GM04504 (cell line): Measurements from ENCODE around the gene ACAP3.
A peak's percentile ranks its signal among the peaks of the same experiment; 100 is the strongest.
"Not testable (repeated sequence)": the region's sequence is repeated elsewhere in the genome, so short reads cannot be mapped to it uniquely, and the experiment has no call there.

ENCODE experiments used
- DNase-seq: peaks from one replicate; pipeline ENCODE4 v3.0.0-alpha.2; 2012; ENCODE audit warnings: low read depth

The ACAP3 gene

DNA sequence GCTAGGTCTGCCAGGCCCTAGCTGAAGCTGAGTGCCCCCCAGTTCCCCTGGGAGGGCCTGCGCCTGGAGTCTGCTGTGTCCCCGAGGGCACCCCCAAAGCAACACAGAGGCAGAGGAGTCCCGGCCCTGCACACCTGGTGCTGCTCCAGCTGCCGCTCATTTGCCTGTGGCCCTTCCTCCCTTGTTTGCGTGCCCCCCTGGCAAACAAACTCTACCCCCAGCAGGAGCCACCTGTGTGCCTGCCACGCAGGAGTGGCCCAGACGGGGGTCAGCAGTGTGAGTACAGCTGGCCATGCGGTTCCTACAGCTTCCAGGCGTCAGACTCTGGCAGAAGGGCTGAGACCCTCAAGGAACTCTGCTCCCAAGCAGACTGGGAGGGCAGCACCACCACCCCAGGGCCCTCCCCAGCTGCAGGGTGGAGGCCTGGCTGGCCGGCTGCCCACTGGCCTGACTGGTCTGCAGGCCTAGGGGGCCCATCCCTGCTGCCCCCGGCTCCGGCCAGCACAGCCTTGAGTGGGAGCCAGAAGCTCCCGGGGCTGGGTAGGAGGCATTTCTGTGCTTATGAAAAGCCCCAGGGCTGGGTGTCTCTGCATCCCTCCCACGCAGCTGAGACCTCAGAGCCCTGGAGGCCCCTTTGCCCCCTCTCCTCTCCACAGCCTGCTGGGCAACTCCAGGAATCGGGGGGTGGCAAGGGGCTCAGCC lies 22.8 kb upstream of the ACAP3 start:
- no peak for DNase-seq

DNA sequence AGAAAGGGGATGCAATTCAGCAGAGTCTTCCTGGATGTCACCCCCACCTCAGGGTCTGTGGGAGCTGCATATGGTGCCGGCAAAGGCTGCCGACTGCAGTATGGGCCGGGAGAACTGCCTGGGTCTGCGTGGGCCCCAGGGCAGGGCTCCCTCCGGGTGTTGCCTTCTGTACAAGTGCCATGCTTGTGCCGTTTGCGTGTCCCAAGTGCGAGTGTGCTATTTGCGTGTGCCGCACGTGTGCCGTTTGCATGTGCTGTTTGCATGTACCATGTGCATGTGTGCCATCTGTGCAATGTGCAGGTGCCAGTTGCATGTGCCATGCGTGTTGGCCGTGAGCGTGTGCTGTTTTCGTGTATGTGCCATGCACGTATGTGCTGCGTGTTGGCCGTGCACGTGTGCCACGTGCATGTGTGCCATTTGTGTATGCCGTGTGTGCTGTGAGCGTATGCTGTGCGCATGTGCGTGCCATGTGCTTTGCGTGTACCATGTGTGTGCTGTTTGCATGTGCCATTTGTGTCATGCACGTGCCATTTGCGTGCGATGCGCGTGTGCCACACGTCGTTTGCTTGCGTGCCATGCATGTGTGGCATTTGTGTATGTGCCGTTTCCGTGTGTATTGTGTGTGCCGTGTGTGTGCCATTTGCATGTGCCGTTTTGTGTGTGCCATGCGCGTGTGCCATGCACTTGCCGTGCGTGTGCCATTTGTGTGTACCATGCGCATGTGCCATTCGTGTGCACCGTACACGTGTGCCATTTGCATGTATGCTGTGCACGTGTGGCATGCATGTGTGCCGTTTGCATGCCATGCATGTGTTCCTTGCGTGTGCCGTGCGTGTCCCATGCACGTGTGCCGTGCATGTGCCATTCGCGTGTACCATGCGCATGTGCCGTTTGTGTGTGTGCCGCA lies 21.8 kb upstream of the ACAP3 start:
- no peak for DNase-seq

DNA sequence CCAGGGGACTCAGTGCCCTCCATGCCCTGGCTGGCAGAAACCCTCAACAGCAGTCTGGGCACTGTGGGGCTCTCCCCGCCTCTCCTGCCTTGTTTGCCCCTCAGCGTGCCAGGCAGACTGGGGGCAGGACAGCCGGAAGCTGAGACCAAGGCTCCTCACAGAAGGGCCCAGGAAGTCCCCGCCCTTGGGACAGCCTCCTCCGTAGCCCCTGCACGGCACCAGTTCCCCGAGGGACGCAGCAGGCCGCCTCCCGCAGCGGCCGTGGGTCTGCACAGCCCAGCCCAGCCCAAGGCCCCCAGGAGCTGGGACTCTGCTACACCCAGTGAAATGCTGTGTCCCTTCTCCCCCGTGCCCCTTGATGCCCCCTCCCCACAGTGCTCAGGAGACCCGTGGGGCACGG lies 20.5 kb upstream of the ACAP3 start:
- no peak for DNase-seq

DNA sequence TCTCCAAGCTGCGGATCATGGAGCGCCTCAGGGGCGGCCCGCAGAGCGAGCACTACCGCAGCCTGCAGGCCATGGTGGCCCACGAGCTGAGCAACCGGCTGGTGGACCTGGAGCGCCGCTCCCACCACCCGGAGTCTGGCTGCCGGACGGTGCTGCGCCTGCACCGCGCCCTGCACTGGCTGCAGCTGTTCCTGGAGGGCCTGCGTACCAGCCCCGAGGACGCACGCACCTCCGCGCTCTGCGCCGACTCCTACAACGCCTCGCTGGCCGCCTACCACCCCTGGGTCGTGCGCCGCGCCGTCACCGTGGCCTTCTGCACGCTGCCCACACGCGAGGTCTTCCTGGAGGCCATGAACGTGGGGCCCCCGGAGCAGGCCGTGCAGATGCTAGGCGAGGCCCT lies 19.6 kb upstream of the ACAP3 start:
- no peak for DNase-seq

DNA sequence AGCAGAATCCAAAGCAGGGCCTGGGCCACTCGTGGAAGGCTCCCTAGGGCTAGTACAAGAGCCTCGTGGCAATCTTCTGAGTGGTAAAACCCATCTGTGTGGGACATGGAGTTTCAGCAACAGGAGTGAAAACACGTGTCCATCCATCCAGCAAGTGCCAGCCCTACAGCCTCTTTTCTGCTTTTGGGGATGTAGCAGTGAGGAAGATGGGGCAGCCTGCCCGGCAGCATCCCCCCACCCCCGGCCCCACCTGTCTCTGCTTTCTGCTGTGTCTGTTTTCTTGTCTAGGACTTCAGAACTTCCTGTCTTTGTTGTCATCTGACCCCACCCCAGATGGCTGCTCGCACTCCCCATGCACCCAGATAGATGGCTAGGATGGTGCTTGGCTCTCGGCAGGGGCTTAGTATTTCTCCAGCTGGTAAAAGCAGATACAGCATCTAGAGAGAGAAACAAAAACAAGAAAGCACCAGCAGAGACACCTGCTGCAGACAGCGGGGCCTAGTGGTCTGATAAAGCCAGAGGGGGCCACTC lies 18.4 kb upstream of the ACAP3 start:
- DNase-seq = no peak

DNA sequence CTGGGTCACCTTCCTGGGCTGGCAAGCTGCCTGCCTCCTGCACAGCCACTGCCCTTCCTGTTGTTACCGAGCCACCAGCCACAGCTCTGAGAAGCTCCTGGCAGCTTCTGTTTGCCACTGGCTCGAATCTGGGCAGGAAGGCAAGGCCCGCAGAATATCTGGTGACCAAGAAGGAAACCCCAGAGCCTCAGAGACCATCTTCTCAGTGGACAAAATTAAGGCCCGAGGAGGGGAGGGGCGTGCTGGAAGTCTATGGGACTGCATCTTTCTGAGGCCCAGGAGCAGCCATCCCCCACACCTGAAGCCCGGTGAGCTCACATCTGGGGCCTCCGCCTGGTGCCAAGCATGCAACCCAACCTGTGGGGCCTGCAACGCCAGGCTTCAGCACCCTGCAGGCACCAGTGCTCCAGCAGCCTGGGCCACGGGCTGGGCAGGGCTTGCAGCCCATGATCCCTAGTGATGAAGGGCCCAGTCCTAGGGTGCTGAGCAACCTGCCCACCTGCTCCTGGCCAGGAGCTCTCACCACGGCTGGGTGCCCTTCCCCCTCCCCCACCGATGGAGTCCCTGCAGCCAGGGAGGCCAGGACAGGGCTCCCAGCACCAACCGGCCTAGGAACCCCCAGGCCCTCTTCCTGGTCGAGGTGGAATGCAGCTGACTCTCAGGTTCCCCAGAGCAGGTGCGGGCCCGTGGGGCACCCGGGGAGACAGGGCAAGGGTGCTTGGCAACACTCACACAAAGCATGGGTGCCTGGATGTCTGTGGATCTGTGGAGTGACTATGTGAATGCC lies 17.8 kb upstream of the ACAP3 start:
- DNase-seq = no peak

DNA sequence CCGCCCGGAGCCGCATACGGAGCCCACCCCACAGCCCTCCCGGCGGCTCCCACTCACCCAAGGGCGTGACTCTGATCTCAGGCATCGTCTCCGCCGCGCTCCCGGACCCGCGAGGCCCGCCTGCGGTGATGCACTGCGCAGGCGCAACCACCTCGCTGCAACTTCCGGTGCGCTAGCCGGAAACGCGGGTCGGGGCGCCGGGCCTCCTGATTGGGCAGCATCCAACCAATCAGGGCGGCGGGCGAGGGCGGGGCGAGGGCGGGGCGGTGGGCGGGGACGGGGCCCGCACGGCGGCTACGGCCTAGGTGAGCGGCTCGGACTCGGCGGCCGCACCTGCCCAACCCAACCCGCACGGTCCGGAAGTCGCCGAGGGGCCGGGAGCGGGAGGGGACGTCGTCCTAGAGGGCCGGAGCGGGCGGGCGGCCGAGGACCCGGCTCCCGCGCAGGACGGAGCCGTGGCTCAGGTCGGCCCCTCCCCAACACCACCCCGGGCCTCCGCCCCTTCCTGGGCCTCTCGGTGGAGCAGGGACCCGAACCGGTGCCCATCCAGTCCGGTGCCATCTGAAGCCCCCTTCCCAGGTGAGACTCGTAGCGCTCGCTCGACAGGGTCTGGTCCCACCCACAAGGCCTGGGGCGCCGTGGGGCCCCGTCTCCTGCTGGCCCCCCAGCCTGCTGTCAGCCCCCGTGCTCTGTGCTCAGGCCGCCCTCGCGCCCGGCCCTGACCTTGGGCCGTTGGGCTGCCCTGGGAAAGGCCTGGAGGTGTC lies 17.0 kb upstream of the ACAP3 start, which contains the start of the genes CPTP and INTS11:
Gene CPTP, plus strand, starts transcription at position 279 of the 764 bp plus-strand sequence. CDS start 2,109 bp downstream, outside the sequence.
Gene INTS11, minus strand, starts transcription at position 137 of the 764 bp plus-strand sequence. Its CDS starts 52 bp downstream, at position 85.
- peak; percentile 82 for DNase-seq

DNA sequence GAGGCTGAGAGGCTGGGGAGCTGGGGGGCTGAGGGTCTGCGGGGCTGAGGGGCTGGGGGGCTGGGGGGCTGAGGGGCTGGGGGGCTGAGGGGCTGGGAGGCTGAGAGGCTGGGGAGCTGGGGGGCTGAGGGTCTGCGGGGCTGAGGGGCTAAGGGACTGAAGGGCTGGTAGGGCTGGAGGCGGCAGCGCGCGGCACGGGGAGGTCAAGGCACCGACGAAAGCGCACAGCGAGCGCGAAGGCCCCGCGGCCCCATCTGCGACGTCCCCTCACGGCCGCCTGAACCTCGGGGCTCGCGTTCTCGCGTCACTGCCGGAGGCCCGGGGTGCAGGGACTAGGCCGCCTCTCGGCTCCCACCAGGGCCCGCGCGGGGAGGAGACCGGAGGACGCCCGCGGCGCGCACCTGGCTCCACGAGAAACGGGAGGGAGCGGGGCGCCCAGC lies 16.4 kb upstream of the ACAP3 start:
- no peak for DNase-seq

DNA sequence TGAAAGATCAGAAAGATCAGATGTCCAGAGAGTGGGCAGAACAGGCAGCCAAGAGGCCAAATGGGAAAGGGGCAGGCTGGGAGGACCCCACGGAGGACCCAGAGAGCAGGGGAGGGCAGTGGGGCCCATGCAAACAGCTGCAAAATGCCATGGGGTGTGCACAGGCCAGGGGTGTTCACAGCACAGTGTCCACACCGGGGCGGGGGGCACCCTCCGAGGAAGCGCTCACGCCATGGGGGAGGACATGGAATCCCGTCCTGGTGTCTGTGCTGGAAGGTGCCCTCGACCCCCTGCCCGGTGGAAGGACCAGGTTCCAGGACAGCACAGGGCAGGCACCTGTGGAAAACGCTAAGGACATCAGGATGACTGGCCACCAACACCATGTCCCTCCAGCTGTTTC lies 15.2 kb upstream of the ACAP3 start:
- DNase-seq = no peak

DNA sequence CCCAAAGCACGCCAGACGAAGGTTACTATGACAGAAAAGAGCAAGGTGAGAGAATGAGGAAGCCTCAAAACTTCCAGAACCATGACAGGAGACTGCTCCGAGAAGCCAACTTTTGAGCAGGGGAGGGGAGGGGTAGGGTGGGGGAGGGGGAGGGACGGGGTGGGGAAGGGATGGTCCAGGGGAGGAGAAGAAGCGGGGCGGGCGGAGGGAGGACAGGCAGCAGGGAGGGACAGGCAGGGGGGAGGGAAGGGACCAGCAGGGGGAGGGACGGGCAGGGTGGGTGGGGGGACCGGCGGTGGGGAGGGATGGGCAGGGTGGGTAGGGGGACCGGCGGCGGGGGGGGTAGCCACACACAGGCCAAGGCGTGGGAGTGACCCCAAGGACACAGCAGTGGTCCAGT lies 14.7 kb upstream of the ACAP3 start:
- DNase-seq = no peak

DNA sequence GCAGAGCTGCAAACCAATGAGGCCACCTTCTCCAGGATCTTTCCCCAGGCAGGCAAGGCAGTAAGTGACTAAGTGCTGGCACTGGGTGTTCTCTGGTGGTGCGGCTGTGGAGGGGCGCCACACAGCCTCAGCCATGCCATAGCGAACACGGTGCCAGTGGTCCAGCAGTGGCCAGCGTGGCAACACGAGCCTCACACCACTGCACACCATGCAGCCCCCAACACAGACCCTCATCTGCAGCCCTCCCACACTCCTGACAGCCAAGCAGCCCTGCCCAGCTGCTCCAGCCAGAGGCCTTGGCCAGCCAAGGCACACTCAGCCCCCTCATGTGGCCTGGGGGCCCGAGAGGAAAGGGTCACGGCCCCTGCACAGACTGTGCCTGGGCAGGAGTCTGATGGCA lies 13.7 kb upstream of the ACAP3 start:
- no peak for DNase-seq

DNA sequence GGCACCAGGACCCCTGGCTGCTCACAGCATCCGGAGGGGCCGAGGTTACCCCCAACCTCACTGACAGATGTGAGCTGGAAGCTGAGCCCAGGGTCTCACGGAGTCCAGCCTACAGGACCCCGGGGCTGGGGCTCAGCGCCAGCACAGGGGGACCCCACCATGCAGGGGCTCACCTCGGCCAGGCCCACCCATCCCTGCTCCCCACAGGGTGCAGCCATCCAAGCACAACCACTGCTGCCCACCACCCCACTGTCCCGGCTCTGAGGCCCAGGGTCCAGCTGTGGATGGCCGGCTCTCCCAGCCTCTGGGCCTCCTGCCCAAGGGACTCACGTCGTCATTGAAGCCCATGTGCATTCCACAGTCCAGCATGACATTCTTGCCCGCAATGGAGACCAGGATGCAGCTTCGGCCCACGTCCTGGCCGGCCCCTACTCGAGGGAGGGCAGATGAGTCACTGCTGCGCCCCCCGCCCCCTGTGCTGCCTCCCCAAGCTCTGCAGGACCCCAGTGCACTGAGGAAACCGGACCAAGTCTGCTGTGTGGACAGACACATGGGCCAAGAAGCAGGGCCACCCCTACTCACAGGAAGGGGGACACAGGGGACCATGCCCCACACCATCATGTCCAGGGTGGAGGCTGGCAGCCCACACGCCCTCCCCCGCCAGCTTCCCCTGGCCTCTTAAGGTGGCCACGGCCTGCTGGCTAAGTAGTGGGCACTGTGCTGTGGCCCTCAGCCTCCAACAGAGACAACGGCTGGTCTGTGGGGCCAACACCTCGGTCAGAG lies 13.1 kb upstream of the ACAP3 start:
- DNase-seq = no peak

DNA sequence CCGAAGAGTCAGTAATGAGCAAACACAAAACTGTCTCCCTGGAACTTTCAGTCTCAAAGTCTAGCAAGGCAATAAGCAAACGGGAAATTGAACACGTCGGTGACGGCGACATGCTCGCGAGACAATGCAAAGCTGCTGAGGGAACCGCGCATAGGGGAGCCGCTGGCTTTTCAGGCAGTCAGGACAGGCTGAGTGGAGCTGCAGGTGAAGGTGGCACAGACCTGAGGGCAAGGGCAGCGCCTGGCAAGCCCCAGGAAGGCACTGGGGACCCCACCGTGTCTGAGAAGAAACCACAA lies 11.9 kb upstream of the ACAP3 start:
- DNase-seq = no peak

DNA sequence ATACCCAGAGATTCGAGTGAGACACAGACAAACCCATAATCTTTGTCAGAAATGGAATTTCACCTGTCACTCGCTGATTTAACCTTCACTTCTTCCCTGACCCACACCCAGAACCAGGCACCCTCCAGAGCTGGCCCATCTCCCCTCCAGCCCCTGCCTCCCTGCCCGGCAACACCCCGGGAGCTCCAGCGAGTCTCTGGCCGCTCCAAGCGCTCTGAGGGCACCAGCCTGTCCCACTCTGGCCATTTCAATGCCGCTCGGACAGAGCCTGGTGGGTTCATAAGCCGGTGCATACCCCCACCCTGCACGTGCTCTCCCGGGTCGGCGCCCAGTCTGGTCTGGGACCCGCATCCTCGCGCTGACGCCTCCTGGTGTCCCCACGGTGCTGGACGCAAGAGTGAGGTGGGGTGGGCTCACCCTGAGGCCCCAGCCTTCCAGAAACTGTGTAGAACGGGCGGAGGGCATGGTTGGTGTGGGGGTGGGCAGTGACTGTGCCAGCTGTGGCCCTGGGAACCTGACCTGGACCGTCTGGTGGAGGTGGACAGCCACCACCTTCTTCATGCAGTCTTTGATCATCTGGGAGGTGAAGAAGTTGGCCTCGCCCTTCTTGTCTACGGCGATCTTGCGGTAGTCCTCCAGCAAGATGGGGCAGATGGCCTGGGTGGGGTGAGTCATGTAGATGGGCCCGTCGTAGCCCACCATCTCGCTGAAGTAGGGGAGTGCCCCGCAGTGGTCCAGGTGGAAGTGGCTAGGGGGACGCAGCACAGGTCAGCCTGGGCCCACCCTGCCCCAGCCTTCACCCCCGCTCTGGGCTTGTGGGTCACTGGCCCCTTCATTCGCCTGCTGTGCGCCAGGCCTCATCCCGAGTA lies 11.3 kb upstream of the ACAP3 start:
- DNase-seq = no peak

DNA sequence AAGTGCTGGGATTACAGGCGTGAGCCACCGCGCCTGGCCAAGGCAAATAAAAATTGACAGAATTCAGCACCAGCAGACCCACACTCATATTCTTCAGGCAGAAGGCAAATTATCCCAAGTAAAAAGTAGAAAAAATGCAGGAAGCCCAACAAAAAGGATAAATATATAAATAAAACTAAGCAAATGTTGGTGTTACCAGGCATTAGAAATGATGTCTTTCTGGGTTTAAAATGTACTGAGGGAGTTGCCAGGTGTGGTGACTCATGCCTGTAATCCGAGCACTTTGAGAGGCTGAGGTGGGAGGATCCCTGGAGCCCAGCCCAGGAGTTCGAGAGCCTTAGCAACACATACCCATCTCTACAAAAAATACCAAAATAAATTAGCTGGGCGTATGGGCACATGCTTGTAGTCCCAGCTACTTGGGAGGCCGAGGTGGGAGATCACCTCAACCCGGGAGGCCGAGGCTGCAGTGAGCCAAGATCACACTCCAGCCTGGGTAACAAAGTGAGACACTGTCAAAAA lies 10.5 kb upstream of the ACAP3 start:
- peak; percentile 93 for DNase-seq

DNA sequence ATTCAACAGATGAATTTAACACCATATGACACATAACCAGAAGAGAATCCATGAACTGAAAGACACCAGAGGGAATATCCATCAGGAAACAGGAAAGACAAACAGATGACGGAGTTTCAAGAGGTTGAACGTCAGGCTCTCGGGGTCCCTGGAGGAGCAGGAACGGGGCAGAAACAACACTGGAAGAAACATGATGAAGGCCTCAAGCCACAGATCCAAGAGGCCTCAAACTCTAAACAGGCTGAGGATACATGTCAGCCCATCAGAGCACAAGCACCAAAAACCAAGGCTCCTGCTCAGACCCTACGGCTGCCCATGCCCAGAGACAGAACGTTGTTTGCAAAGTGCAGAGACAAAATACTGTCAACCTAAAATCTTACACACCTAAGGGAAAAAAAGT lies 9.7 kb upstream of the ACAP3 start:
- no peak for DNase-seq

DNA sequence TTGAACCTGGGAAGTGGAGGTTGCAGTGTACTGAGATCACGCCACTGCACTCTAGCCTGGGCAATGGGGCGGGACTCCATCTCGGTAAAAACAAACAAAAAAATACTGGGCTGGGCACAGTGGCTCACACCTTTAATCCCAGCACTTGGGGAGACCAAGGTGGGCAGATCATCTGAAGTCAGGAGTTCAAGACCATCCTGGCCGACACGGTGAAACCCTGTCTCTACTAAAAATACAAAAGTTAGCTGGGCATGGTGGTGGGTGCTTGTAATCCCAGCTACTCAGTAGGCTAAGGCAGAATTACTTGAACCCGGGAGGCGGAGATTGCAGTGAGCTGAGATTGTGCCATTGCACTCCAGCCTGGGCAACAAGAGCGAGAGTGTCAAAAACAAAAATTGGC lies 8.5 kb upstream of the ACAP3 start:
- DNase-seq = not testable (repeated sequence)

DNA sequence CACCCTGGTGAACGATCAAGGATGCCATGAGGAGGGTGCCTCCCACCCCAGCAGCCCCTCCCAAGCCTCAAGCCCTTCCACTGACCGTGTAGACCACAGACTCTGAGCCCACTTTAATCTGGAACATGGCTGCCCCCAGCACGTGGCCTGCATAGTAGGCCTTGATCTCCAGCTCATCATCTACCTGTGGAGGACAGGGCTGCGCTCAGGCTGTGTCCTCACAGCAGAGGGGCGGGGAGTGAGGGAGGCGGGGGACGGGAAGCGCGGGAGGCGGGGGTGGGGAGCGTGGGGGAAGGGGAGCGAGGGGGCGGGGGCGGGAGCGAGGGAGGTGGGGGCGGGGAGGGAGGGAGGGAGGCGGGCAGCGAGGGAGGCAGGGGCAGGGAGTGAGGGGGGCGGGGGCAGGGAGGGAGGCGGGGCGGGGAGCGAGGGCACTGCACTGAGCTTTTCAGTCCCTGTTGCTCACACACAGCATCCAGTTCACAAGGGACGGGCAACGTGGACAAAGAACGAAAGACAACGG lies 7.8 kb upstream of the ACAP3 start:
- DNase-seq = no peak

DNA sequence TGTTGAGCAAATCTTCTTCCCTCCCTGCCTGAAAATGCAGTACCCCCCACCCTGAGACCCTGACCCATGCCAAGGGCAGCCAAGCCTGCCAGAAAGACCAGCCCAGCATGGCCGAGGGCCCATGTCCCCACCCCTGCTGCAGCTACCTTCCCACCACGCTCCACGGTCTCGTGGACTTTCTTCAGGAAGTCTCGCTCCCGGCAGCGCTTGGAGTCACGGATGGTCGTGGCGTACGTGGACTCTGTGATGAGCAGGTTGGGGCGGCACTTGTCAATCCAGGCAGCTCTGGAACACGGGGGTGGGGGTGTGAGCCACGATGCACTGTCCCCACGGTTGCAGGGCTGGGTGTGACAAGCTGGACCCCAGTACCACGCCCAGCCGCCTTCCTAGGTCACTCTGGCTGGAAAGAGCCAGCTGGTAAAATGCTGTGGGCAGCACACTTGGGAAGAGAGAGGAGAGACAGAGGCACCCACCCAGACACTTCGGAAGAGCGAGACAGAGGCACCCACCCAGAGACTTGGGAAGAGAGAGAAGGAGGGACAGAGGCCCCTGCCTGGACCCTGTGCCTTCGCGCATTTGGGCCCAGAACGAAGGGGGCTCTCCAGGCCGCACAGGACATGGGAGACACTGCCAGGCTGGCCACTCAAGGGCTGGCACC lies 7.1 kb upstream of the ACAP3 start:
- DNase-seq = no peak
